Dedifferentiated amniotic fluid mesenchymal stem cell (primary cell): Measurements from ENCODE around the gene STOX2.
"Not testable (repeated sequence)": the region's sequence is repeated elsewhere in the genome, so short reads cannot be mapped to it uniquely, and the experiment has no call there.

Experiments used
- DNase-seq: peaks from one replicate; pipeline ENCODE4 v3.0.0-alpha.2; 2016; ENCODE audit errors: extremely low spot score

STOX2 gene

GRCh38 chr4:184021389-184021788 lies 116.3 kb downstream of the STOX2 start:
- no peak for DNase-seq

GRCh38 chr4:184022679-184023383 lies 117.7 kb downstream of the STOX2 start:
- no peak for DNase-seq

- DNase-seq = no peak
Measured at GRCh38 chr4:184024637-184025036, 119.5 kb downstream of the STOX2 start.

- DNase-seq = no peak
Measured at GRCh38 chr4:184028561-184029374, 123.7 kb downstream of the STOX2 start.

GRCh38 chr4:184030036-184030435 lies 124.9 kb downstream of the STOX2 start:
- DNase-seq = no peak

- DNase-seq = no peak
Measured at GRCh38 chr4:184030764-184031163, 125.7 kb downstream of the STOX2 start.

- DNase-seq = no peak
Measured at GRCh38 chr4:184032091-184032490, 127.0 kb downstream of the STOX2 start.

GRCh38 chr4:184039963-184040383 lies 134.9 kb downstream of the STOX2 start:
- DNase-seq = no peak

- DNase-seq = no peak
Measured at GRCh38 chr4:184041156-184041555, 136.0 kb downstream of the STOX2 start.

GRCh38 chr4:184046148-184046547 lies 141.0 kb downstream of the STOX2 start:
- no peak for DNase-seq

GRCh38 chr4:184051262-184051661 lies 146.2 kb downstream of the STOX2 start:
- not testable (repeated sequence) for DNase-seq

GRCh38 chr4:184052616-184053015 lies 147.5 kb downstream of the STOX2 start:
- DNase-seq = no peak

GRCh38 chr4:184053434-184053833 lies 148.3 kb downstream of the STOX2 start:
- no peak for DNase-seq

GRCh38 chr4:184056877-184057276 lies 151.8 kb downstream of the STOX2 start:
- no peak for DNase-seq

GRCh38 chr4:184058026-184058425 lies 152.9 kb downstream of the STOX2 start:
- no peak for DNase-seq

- no peak for DNase-seq
Measured at GRCh38 chr4:184059099-184059498, 154.0 kb downstream of the STOX2 start.

- no peak for DNase-seq
Measured at GRCh38 chr4:184061582-184061981, 156.5 kb downstream of the STOX2 start.

- no peak for DNase-seq
Measured at GRCh38 chr4:184062769-184063168, 157.7 kb downstream of the STOX2 start.

- no peak for DNase-seq
Measured at GRCh38 chr4:184064877-184065276, 159.8 kb downstream of the STOX2 start.

GRCh38 chr4:184066584-184067300 lies 161.6 kb downstream of the STOX2 start:
- no peak for DNase-seq

- DNase-seq = no peak
Measured at GRCh38 chr4:184067931-184068554, 162.9 kb downstream of the STOX2 start.
